GM12878 (cell line): ENCODE data around the gene DCAF8. TPM values are rescaled to one million over a fixed set of nuclear protein-coding genes. Genes with fewer than 3 reads are reported as not detected.

Experiments
- BMI1 ChIP-seq: fragments of 450-650 bp; IDR thresholded peaks from 2 replicates; pipeline ENCODE4 v1.6.1; 2016; ENCODE audit warnings: mild to moderate bottlenecking, moderate library complexity, borderline replicate concordance
- CHD2 ChIP-seq: IDR thresholded peaks from 2 replicates; pipeline ENCODE4 v1.6.1; 2011; ENCODE audit warnings: low read depth, low read length, improper control_type of control experiment, borderline replicate concordance
- CREM ChIP-seq: IDR thresholded peaks from 2 replicates; pipeline ENCODE4 v1.6.1; 2014; ENCODE audit warnings: antibody characterized with exemption, low read depth
- E2F4 ChIP-seq: IDR thresholded peaks from 2 replicates; pipeline ENCODE4 v1.6.1; 2012; ENCODE audit warnings: low read depth, low read length, improper control_type of control experiment
- E2F8 ChIP-seq: fragments of 450-650 bp; IDR thresholded peaks from 2 replicates; pipeline ENCODE4 v1.6.1; 2018; ENCODE audit warnings: mild to moderate bottlenecking, low read depth, moderate library complexity; ENCODE audit not compliant: partially characterized antibody
- ELK1 ChIP-seq: IDR thresholded peaks from 2 replicates; pipeline ENCODE4 v1.6.1; 2012; ENCODE audit warnings: low read depth, low read length, improper control_type of control experiment
- IRF3 ChIP-seq: fragments of 450-650 bp; IDR thresholded peaks from 2 replicates; pipeline ENCODE4 v1.6.1; 2014; ENCODE audit warnings: mild to moderate bottlenecking
- KLF5 ChIP-seq: fragments of 450-650 bp; IDR thresholded peaks from 2 replicates; pipeline ENCODE4 v1.6.1; 2014; ENCODE audit warnings: mild to moderate bottlenecking; ENCODE audit not compliant: partially characterized antibody
- MYC ChIP-seq: IDR thresholded peaks from 2 replicates; pipeline ENCODE4 v1.6.1; 2011; ENCODE audit warnings: mild to moderate bottlenecking, low read length, moderate library complexity, inconsistent platforms; ENCODE audit not compliant: insufficient read depth, insufficient replicate concordance, insufficient read length, severe bottlenecking
- NFIC ChIP-seq: IDR thresholded peaks from 2 replicates; pipeline ENCODE4 v1.6.1; 2012; ENCODE audit warnings: low read depth, mild to moderate bottlenecking, inconsistent platforms, low read length, moderate library complexity
- RUNX3 ChIP-seq: IDR thresholded peaks from 2 replicates; pipeline ENCODE4 v1.6.1; 2012; ENCODE audit warnings: low read length, inconsistent platforms
- SIX5 ChIP-seq: IDR thresholded peaks from 2 replicates; pipeline ENCODE4 v1.6.1; 2011; ENCODE audit warnings: mild to moderate bottlenecking, low read depth, low read length, moderate library complexity; ENCODE audit not compliant: severe bottlenecking
- SREBF1 ChIP-seq: IDR thresholded peaks from 2 replicates; pipeline ENCODE4 v1.6.1; 2012; ENCODE audit warnings: mild to moderate bottlenecking, low read length
- SRF ChIP-seq, 2 experiments: IDR thresholded peaks; 2 replicates each; pipeline ENCODE4 v1.6.1; 2011; ENCODE audit warnings: low read depth in 2 of 2, low read length in 2 of 2, mild to moderate bottlenecking in 1 of 2, moderate library complexity in 1 of 2
- STAT3 ChIP-seq: IDR thresholded peaks from 2 replicates; pipeline ENCODE4 v1.6.1; 2011; ENCODE audit warnings: low read depth, low read length, improper control_type of control experiment
- TAF1 ChIP-seq: IDR thresholded peaks from 2 replicates; pipeline ENCODE4 v1.6.1; 2011; ENCODE audit warnings: mild to moderate bottlenecking, low read depth, low read length, borderline replicate concordance
- ZBTB4 ChIP-seq: fragments of 450-650 bp; formaldehyde crosslinking; IDR thresholded peaks from 2 replicates; pipeline ENCODE4 v1.4.0; 2022; ENCODE audit warnings: mild to moderate bottlenecking, moderate library complexity
- ZNF622 ChIP-seq: fragments of 450-650 bp; IDR thresholded peaks from 2 replicates; pipeline ENCODE4 v1.6.1; 2017; ENCODE audit warnings: mild to moderate bottlenecking, inconsistent platforms
- polyA plus RNA-seq, 11 experiments: library from polyadenylated mRNA; depleted of rRNA in 4 of 11; unstranded in 6 of 11; stranded (reverse) in 5 of 11; fragments of >200 nt; fragmentation: Nextera tagmentation in 4 of 11; fragmentation: Illumina TruSeq in 1 of 11; extraction: Ambion mirVana in 4 of 11; extraction: Trizol in 1 of 11; gene quantifications; 1 replicate in 1 of 11; 2 replicates in 10 of 11; pipeline versions ENCODE4 v1.2.1 to v1.2.3, GENCODE V29; 2011 to 2016; ENCODE audit warnings: inconsistent platforms in 2 of 11, missing spikeins in 2 of 11, low read depth in 1 of 11
- total RNA-seq, 4 experiments: library from RNA; depleted of rRNA in 3 of 4; stranded (reverse); fragments of >200 nt in 3 of 4; fragmentation: Illumina TruSeq in 1 of 4; extraction: Trizol in 1 of 4; gene quantifications; 2 replicates each; pipeline versions ENCODE4 v1.2.1 to v1.2.3, GENCODE V29; 2013 to 2021

DCAF8 gene
- total and polyA plus RNA-seq, 10 of the 15 experiments (the other 5 are each of a cell fraction or from before 2014, with no cell fraction given), result 10.4 to 152 (median 84.6) TPM

- no peak for TF ChIP-seq ZBTB4 (CRISPR knock-in tag)
- peak; percentile 33 for TF ChIP-seq SIX5
- 0 out of 2 replicates have a peak, but pooled peaks have one; percentile 48 for TF ChIP-seq CREM
- peak; percentile 34; the same call in 1 of the 2 replicates for TF ChIP-seq RUNX3
- no peak for TF ChIP-seq IRF3
- no peak for TF ChIP-seq MYC
- no peak for TF ChIP-seq ZNF622
- TF ChIP-seq NFIC, result no peak
- TF ChIP-seq BMI1, result no peak
- no peak for TF ChIP-seq E2F4
- TF ChIP-seq E2F8, result no peak
- TF ChIP-seq STAT3, result no peak
- no peak for TF ChIP-seq SRF (IDR thresholded peaks at IDR 0.05; ENCODE audit: low read depth in 2 of 2, low read length in 2 of 2)
- TF ChIP-seq ELK1, result no peak
- TF ChIP-seq CHD2, result peak; percentile 94
- no peak for TF ChIP-seq KLF5
- TF ChIP-seq SREBF1, result no peak
- peak; percentile 97 for TF ChIP-seq TAF1
These were observed at the start of gene DCAF8 (continued) for GRCh38 chr1:160261893-160262794.
